MM.1S (cell line): ENCODE results near the gene ING1.

Experiments
- DNase-seq: peaks from one replicate; pipeline ENCODE4 v3.0.0-alpha.2; 2015
- H2AFZ ChIP-seq: fragments of 300-600 bp; sonication (generic); 2 replicates; pipeline ENCODE4 v1.6.0; 2016; ENCODE audit warnings: antibody characterized with exemption, low read length
- H3F3A ChIP-seq: fragments of 300-600 bp; sonication (generic); 2 replicates; pipeline ENCODE4 v1.6.1; 2016; ENCODE audit warnings: mild to moderate bottlenecking, antibody characterized with exemption, low read length, moderate library complexity, mixed read lengths; ENCODE audit not compliant: insufficient read depth
- H3K27ac ChIP-seq: fragments of 300-600 bp; sonication (generic); 2 replicates; pipeline ENCODE4 v1.5.1; 2016; ENCODE audit warnings: mild to moderate bottlenecking, low read length
- H3K27me3 ChIP-seq: fragments of 300-600 bp; sonication (generic); replicated peaks from 2 replicates; pipeline ENCODE4 v1.6.0; 2016; ENCODE audit warnings: low read length; ENCODE audit not compliant: insufficient read depth
- H3K36me3 ChIP-seq: fragments of 300-600 bp; sonication (generic); replicated peaks from 2 replicates; pipeline ENCODE4 v1.6.1; 2016; ENCODE audit warnings: mild to moderate bottlenecking, low read length, mixed read lengths; ENCODE audit not compliant: insufficient read depth
- H3K4me1 ChIP-seq: fragments of 300-600 bp; sonication (generic); 2 replicates; pipeline ENCODE4 v1.6.1; 2016; ENCODE audit warnings: low read length, mixed read lengths
- H3K4me2 ChIP-seq: fragments of 300-600 bp; sonication (generic); 2 replicates; pipeline ENCODE4 v1.6.0; 2016; ENCODE audit warnings: low read depth, low read length
- H3K4me3 ChIP-seq: fragments of 300-600 bp; sonication (generic); 2 replicates; pipeline ENCODE4 v1.5.1; 2016; ENCODE audit warnings: low read length, mixed read lengths
- H3K79me2 ChIP-seq: fragments of 300-600 bp; sonication (generic); 2 replicates; pipeline ENCODE4 v1.6.1; 2016; ENCODE audit warnings: mixed run types, low read length, mixed read lengths
- H3K9ac ChIP-seq: fragments of 300-600 bp; sonication (generic); 2 replicates; pipeline ENCODE4 v1.6.1; 2016; ENCODE audit warnings: low read length, mixed read lengths
- H3K9me2 ChIP-seq: fragments of 300-600 bp; sonication (generic); replicated peaks from 2 replicates; pipeline ENCODE4 v1.6.1; 2016; ENCODE audit warnings: mild to moderate bottlenecking, low read length, mixed read lengths; ENCODE audit not compliant: insufficient read depth
- H3K9me3 ChIP-seq: fragments of 300-600 bp; sonication (generic); replicated peaks from 2 replicates; pipeline ENCODE4 v1.6.1; 2016; ENCODE audit warnings: mild to moderate bottlenecking, low read length, mixed read lengths; ENCODE audit not compliant: insufficient read depth
- H4K20me1 ChIP-seq: fragments of 300-600 bp; sonication (generic); 2 replicates; pipeline ENCODE4 v1.6.1; 2016; ENCODE audit warnings: mild to moderate bottlenecking, low read length, moderate library complexity, mixed read lengths; ENCODE audit not compliant: insufficient read depth
- CTCF ChIP-seq: fragments of 300-600 bp; sonication (generic); IDR thresholded peaks from 2 replicates; pipeline ENCODE4 v1.5.1; 2016; ENCODE audit warnings: antibody characterized with exemption, low read length, mixed read lengths
- EZH2 ChIP-seq: fragments of 300-600 bp; sonication (generic); optimal IDR thresholded peaks from 2 replicates; pipeline ENCODE3; 2017; ENCODE audit warnings: low read depth, mild to moderate bottlenecking, antibody characterized with exemption, low read length, mixed read lengths
- EZH2phosphoT487 ChIP-seq: fragments of 300-600 bp; sonication (generic); IDR thresholded peaks from 2 replicates; pipeline ENCODE4 v1.6.1; 2018; ENCODE audit warnings: antibody characterized with exemption, low read length

Gene ING1

GRCh38 chr13:110713642-110713952 is at the start of gene ING1:
TSS of gene ING1 (plus strand) at chr13:110713700. CDS start at chr13:110714150, 450 bp downstream.
- no peaks in the 10 kb centered on the region for H3K27me3 ChIP-seq
- H3K4me2 ChIP-seq = peak within 1 kb of the TSS; percentile 99
- TF ChIP-seq CTCF (no peak), EZH2phosphoT487 (no peak), EZH2 (no peak)
- peaks cover 40% of the 10 kb centered on the region for H3K79me2 ChIP-seq
- no peaks in the 10 kb centered on the region for H3K9me3 ChIP-seq
- peak within 1 kb of the TSS; percentile 95 for H3K9ac ChIP-seq
- peaks cover 14% of the 10 kb centered on the region for H3F3A ChIP-seq
- H4K20me1 ChIP-seq = 0 out of 2 replicates have a peak, but pooled peaks cover 2% of the 10 kb centered on the region
- peak within 1 kb of the TSS; percentile 94 for H3K4me3 ChIP-seq
- H3K4me1 ChIP-seq = peaks cover 8% of the 10 kb centered on the region
- H2AFZ ChIP-seq = peak within 1 kb of the TSS; percentile 70
- H3K9me2 ChIP-seq = no peaks in the 10 kb centered on the region
- no peaks in the 10 kb centered on the region for H3K36me3 ChIP-seq
- no peak for DNase-seq
- H3K27ac ChIP-seq = peak within 1 kb of the TSS; percentile 98

- TF ChIP-seq EZH2phosphoT487 (no peak), EZH2 (no peak), CTCF (no peak)
- H3K36me3 ChIP-seq = 0 out of 2 replicates have a peak, but pooled peaks cover 5% of the 10 kb centered on the region
- H3K4me3 ChIP-seq = no peak overlapping the region
These were observed 49.5 kb upstream of the ING1 start for GRCh38 chr13:110664041-110664440.

GRCh38 chr13:110664673-110665072 is 48.8 kb upstream of the ING1 start:
- Histone ChIP-seq H4K20me1 (no peaks in the 10 kb centered on the region), H3K9ac (no peak overlapping the region), H3K9me3 (no peaks in the 10 kb centered on the region), H3K4me3 (no peak overlapping the region), H3F3A (no peaks in the 10 kb centered on the region), H2AFZ (no peak overlapping the region), H3K4me1 (no peaks in the 10 kb centered on the region), H3K4me2 (no peak overlapping the region), H3K27ac (no peak overlapping the region), H3K9me2 (no peaks in the 10 kb centered on the region), H3K36me3 (0 out of 2 replicates have a peak, but pooled peaks cover 5% of the 10 kb centered on the region), H3K79me2 (no peaks in the 10 kb centered on the region), H3K27me3 (no peaks in the 10 kb centered on the region)
- no peak for TF ChIP-seq EZH2
- no peak for TF ChIP-seq CTCF
- TF ChIP-seq EZH2phosphoT487 = no peak
- DNase-seq = no peak

More at GRCh38 chr13:110664041-110664440, 49.5 kb upstream of the ING1 start:
- Histone ChIP-seq H3K27me3 (no peaks in the 10 kb centered on the region), H3K4me2 (no peak overlapping the region), H3F3A (no peaks in the 10 kb centered on the region), H3K9ac (no peak overlapping the region), H3K9me2 (no peaks in the 10 kb centered on the region), H3K27ac (no peak overlapping the region), H4K20me1 (no peaks in the 10 kb centered on the region), H3K79me2 (no peaks in the 10 kb centered on the region), H2AFZ (no peak overlapping the region), H3K4me1 (0 out of 2 replicates have a peak, but pooled peaks cover under 1% of the 10 kb centered on the region), H3K9me3 (no peaks in the 10 kb centered on the region)
- DNase-seq = no peak
